Right renal pelvis (tissue), 4 donors: ENCODE data around the gene RNF214. TPM values are rescaled to one million over a fixed set of nuclear protein-coding genes. Genes with fewer than 3 reads are reported as not detected.

Experiments
- DNase-seq, 4 donors: peaks; one replicate each; pipeline ENCODE4 v3.0.0-alpha.2; 2013; ENCODE audit warnings: low read depth in 4 of 4, low spot score in 3 of 4, missing footprints in 1 of 4
- polyA plus RNA-seq, 4 donors: library from polyadenylated mRNA; unstranded; fragments of 120-200 nt; gene quantifications; one replicate each; pipeline ENCODE4 v1.2.1, GENCODE V29; 2013; ENCODE audit not compliant: insufficient read length in 4 of 4

Gene RNF214
- polyA plus RNA-seq, 4 donors = 25.9 to 34.7 (median 30.1) TPM

- no peak for DNase-seq
These were observed 47.4 kb downstream of the RNF214 start for GRCh38 chr11:117279711-117280376.

DNA sequence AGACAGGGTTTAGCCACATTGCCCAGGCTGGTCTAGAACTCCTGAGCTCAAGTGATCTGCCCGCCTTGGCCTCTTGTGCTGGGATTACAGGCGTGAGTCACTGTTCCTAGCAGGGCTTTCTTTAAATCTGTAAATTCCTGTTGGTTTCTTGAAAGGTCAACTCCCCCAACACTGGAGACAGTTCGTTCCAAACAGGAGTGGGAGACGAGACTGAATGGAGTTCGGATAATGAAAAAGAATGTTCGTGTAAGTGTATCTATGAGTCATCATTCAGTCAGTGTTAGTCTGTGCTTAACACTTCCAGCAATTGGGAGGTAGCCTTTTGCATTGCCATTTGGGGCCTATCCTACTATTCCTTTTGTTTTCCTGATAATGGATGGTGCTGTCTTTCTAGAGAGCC lies 48.7 kb downstream of the RNF214 start:
- no peak for DNase-seq

GRCh38 chr11:117281869-117282268 lies 49.4 kb downstream of the RNF214 start:
- no peak for DNase-seq

DNA sequence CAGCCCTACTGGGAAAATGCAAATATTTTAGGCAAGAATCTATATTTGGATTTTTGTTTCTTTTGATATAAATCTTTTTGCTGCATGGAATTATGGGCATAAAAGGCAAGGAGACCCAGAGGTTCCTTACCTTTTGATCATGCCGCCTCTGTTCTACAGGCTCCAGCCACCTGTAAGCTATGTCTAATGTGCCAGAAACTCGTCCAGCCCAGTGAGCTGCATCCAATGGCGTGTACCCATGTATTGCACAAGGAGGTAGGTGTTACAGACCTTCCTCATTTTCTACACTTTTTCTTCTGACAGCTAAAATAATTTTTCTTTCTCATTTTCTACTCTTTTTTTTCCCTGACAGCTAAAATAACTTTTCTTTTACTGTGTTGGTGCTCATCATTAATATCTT lies 50.5 kb downstream of the RNF214 start:
- no peak for DNase-seq

DNA sequence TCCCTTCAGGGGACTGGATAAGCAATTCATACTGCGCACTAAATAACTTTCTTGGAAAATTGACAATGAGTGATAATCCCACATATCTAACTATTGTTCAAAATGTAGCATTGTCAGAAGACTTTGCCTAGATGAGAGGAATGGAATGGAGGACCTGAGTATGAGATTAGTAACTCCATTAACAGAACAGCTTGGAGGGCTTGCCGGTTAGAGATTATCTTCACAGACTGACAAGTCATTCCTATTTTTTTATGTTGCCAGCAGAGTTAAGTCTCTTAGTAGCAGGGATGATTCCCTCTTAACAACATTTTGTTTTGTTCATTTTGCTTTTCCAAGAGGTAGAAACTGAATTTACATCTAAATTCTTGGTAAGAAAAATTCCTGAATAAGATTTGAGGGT lies 51.6 kb downstream of the RNF214 start:
- DNase-seq = no peak

GRCh38 chr11:117286588-117286987 lies 54.1 kb downstream of the RNF214 start:
- DNase-seq = no peak

- no peak for DNase-seq
These were observed 55.2 kb downstream of the RNF214 start for GRCh38 chr11:117287668-117288067.

DNA sequence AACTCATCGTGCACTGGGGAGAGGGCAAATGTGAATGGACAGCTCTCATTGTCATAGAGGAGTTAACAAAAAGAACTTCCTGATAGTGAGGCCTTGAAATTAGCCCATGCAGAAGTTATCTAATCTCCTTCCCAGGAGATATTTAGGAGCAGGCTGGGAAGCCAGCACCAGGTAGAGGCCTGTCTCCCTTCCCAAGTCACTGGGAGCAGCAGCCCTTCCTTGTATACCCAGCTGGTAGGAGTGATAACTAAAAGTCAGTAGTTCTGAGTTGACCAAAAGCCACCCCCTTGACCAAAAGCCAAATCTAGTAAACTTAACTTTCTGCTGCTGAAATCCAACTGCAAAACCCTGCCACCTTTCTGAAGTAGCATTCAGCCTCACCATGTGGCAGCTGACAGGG lies 57.3 kb downstream of the RNF214 start:
- no peak for DNase-seq

GRCh38 chr11:117290809-117291396 lies 58.4 kb downstream of the RNF214 start, which contains the start of gene BACE1-AS:
BACE1-AS (plus strand) TSS chr11:117291346.
- no peak for DNase-seq

- DNase-seq = no peak
These were observed 60.1 kb downstream of the RNF214 start for GRCh38 chr11:117292616-117293015.

GRCh38 chr11:117295438-117296137 lies 63.1 kb downstream of the RNF214 start:
- DNase-seq = no peak

DNA sequence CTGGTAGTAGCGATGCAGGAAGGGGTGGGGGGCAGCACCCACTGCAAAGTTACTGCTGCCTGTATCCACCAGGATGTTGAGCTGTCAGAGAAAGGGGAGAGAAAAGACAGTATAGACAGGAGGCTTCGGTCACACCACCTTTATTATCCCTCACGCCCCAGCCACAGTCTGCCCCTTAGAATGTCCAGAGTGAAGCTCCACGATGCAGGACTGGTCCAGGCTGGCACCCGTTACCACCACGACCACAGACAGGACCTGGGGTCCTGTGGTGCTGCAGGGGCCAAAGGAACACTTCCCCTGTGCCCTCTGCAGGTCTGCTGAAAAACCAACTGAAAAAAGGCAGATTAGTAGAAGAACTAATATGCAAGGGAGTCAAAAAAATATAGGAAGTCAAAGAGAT lies 64.4 kb downstream of the RNF214 start:
- no peak for DNase-seq

- DNase-seq = no peak
These were observed 65.7 kb downstream of the RNF214 start for GRCh38 chr11:117298195-117298594.

GRCh38 chr11:117299351-117300282 lies 67.1 kb downstream of the RNF214 start:
- DNase-seq = peak in 1 of 4 donors; percentile 30

- peak in 3 of 4 donors; percentile 59 to 67 (median 65) for DNase-seq
These were observed 67.8 kb downstream of the RNF214 start for GRCh38 chr11:117300283-117300663.

DNA sequence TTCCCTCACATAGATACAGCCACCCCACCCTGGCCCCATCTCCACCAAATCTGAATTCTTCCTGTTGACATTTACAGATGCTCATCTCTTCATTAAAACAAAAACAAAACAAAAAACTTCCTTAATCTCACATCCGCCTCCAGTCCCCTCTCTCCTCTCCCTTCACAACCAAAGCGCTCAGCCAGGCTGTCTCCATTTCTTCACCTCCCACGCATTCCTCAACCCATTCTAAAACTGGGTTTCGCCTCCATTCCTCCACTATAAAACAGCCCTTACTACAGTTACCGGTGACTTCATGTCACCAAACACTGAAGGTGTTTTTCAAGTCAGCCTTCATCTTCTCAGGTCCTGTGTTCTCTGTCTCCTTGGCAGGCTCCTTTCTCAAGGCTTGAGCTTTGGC lies 68.3 kb downstream of the RNF214 start:
- DNase-seq = peak in 1 of 4 donors; percentile 52

DNA sequence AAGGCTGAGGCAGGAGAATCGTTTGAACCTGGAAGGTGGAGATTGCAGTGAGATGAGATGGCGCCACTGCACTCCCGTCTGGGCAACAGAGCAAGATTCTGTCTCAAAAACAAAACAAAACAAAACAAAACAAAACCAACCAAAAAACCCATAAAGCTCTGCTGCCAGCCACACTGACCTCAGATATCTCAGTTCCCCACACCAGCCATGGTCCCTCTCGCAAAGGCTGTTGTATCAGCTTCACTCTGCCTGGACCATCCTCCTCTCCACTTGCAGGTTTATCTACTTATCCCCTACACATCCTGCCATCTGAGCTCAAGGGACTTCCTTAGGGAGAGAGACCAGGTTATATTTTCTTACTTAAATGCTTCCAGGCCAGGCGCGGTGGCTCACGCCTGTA lies 69.8 kb downstream of the RNF214 start:
- DNase-seq = no peak

DNA sequence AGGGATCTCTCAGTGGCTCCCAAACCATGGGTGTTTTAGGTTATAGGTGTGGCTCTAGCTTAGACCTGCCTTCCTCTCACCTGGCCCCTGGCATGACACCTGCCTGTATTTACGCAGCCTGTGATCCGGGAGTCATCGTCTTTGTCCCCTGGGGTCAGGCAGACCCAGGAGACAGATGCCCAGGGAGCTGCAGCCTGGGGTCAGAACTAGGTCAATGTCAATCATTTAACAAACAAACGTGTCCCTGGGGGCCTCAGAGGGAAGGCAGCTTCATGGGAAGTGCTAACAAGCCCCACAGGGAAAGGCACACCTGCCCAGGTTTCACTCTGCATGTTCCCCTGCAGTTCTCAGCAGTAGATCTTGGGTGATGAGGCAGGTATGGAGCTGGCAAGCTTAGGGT lies 70.6 kb downstream of the RNF214 start:
- DNase-seq = no peak

DNA sequence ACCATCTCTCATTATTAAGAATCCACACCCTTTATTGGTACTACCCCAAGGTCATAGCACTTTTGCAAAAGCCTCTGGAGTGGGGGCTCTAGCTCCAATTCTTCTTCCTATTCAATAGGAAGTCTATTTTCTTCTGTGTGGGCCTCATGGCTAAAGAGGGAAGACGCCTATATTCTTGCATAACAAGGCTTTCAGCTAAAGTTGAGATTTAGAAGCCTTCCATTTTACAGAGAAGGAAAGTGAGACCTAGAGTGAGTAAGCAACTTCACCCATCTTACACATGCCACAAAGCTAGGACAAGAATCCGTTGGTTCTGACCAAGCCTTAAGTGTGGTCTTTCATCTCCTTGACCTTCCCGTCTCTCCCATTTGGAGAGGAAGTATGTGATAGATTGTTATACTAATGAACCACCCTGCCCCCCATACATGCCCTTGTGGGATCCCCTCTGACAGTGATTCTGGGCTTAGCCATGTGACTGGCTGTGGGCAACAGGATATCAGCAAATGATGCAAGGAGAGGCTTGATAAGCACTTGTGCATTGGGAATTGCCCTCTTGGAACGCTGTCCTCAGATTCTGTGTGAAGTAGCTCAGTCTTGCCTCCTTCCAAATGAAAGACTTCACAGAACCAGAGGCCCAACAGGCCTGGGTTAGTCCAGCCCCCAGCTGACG lies 71.3 kb downstream of the RNF214 start:
- DNase-seq = no peak

DNA sequence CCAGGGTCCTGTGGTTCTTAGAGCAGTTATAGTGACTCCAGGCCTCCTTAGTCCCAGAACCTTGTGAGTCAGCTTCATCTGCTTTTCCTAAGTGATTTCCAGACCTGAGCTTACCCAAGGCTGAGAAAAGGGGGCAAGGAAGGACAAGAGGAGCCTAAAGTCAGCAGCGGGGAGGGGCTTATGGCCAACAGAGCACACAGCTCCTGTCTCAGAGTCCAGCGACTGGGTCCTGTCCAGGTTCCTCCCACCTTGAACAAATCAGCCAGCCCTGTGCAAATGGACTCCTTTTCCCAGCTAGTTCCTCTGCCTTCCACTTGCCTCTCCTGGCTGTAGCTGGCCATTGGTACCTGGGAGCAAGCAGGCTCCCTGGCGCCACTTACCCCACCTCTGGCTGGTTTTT lies 72.7 kb downstream of the RNF214 start:
- no peak for DNase-seq
